ENCODE data around the gene SMIM22.

DNA sequence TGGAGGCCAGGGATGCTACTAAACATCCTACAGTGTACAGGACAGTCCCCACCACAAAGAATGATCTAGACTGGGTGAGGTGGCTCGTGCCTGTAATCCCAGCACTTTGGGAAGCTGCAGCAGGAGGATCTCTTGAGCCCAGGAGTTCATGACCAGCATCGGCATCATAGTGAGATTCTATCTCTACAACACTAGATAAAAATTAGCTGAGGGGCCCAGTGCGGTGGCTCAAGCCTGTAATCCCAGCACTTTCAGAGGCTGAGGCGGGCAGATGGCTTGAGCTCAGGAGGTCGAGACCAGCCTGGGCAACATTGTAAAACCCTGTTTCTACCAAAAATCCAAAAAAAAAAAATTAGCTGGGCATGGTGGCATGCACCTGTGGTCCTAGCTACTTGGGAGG, 22.8 kb upstream of the SMIM22 start:
- no peak for TF ChIP-seq EZH2 (IDR thresholded peaks at IDR 0.05)
- TF ChIP-seq POLR2AphosphoS5 (IDR thresholded peaks at IDR 0.05; ENCODE audit: borderline replicate concordance, low read depth, low read length) = no peak

Measured in SK-N-MC (cell line).